ENCODE measurements around the gene DAB1.

DNA sequence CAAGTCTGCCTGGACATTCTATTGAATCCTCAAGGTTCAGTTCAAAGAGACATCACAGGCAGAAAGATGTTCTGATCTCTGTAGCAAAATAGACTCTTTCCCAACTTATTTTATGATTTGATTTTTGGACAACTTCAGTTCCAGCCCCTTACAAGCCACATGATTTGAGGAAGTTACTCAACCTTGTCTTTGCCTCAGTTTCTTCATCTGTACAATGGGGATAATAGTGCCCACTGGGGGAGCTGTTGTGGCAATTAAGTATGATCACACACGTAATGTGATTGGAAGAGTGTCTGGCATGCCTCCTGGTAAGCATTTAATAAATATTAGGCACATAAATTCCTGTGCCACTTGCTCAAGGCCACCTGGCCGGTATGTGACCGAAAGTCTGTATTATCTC, 130.6 kb downstream of the DAB1 start:
- TF ChIP-seq POLR2A (IDR thresholded peaks at IDR 0.05) = no peak
- TF ChIP-seq, protein P1, sequence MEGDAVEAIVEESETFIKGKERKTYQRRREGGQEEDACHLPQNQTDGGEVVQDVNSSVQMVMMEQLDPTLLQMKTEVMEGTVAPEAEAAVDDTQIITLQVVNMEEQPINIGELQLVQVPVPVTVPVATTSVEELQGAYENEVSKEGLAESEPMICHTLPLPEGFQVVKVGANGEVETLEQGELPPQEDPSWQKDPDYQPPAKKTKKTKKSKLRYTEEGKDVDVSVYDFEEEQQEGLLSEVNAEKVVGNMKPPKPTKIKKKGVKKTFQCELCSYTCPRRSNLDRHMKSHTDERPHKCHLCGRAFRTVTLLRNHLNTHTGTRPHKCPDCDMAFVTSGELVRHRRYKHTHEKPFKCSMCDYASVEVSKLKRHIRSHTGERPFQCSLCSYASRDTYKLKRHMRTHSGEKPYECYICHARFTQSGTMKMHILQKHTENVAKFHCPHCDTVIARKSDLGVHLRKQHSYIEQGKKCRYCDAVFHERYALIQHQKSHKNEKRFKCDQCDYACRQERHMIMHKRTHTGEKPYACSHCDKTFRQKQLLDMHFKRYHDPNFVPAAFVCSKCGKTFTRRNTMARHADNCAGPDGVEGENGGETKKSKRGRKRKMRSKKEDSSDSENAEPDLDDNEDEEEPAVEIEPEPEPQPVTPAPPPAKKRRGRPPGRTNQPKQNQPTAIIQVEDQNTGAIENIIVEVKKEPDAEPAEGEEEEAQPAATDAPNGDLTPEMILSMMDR (IDR thresholded peaks at IDR 0.05) = no peak

Data from right lobe of liver (tissue), 4 donors.